Activated naive CD8-positive, alpha-beta T cell treated with anti-CD3 and anti-CD28 coated beads, Interleukin-2, amount 10 ng/mL, durations not matched to agents 7 days and 5 days (primary cell): ENCODE measurements around the gene FCGBP. TPM values are rescaled to one million over a fixed set of nuclear protein-coding genes. Genes with fewer than 3 reads are reported as not detected.

Experiments
- ATAC-seq: fragments of 150-1000 bp; cut with Tn5 transposase; one replicate; pipeline ENCODE4 v1.10.0; 2021; ENCODE audit warnings: low read depth, moderate library complexity
- POLR2A ChIA-PET: fragments of 350-600 bp; sonication (Branson Sonifier 250); formaldehyde crosslinking; loops from one replicate; lab custom pipeline; 2021; ENCODE audit warnings: antibody characterized with exemption; lab: Charles Lee
- DNase-seq: peaks from one replicate; pipeline ENCODE4 v3.0.0; 2021
- H3K27ac Mint-ChIP-seq: one replicate; pipeline ENCODE4 v1.8.0; 2022; ENCODE audit warnings: mild to moderate bottlenecking, mixed read lengths
- H3K27me3 Mint-ChIP-seq: one replicate; pipeline ENCODE4 v1.8.0; 2022; ENCODE audit warnings: mild to moderate bottlenecking, moderate library complexity, mixed read lengths
- H3K36me3 Mint-ChIP-seq: one replicate; pipeline ENCODE4 v1.8.0; 2021; ENCODE audit warnings: mild to moderate bottlenecking, mixed read lengths
- H3K4me1 Mint-ChIP-seq: one replicate; pipeline ENCODE4 v1.8.0; 2021; ENCODE audit warnings: mixed read lengths
- H3K4me3 Mint-ChIP-seq: one replicate; pipeline ENCODE4 v1.8.0; 2022; ENCODE audit warnings: mild to moderate bottlenecking, moderate library complexity, mixed read lengths
- H3K9me3 Mint-ChIP-seq: one replicate; pipeline ENCODE4 v1.8.0; 2021; ENCODE audit warnings: mixed read lengths
- total RNA-seq, 2 experiments: library from RNA; stranded (reverse); gene quantifications; one replicate each; pipeline ENCODE4 v1.2.3, GENCODE V29; 2021

Gene FCGBP
- total RNA-seq, 2 experiments from 2014 or later = 13.1 to 14.0 TPM

- Mint-ChIP-seq H3K9me3 (peaks cover 3% of the 10 kb centered on the region), H3K27me3 (no peaks in the 10 kb centered on the region), H3K27ac (no peak overlapping the region), H3K4me3 (no peak overlapping the region), H3K4me1 (no peaks in the 10 kb centered on the region), H3K36me3 (peaks cover 4% of the 10 kb centered on the region)
- POLR2A ChIA-PET = no interaction called here
- DNase-seq (no peak), ATAC-seq (no peak)
Measured at GRCh38 chr19:39926170-39926760, 8.2 kb downstream of the FCGBP start.

DNA sequence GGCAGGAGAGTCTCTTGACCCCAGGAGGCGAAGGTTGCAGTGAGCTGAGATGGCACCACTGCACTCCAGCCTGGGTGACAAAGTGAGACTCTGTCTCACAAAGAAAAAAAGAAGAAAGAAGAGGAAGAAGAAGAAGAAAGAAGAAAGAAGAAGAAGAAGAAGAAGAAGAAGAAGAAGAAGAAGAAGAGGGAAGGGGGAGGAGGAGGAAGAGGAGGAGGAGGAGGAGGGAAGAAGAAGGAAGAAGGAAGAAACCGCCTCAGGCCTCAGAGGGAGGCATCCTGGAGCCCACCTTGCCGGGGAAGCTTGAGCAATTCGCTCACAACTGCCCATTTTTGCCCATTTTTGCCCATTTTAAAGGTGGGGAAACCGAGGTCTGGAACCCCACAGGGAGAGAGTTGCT, 9.5 kb downstream of the FCGBP start:
- Mint-ChIP-seq H3K4me3 (no peak overlapping the region), H3K36me3 (peaks cover 4% of the 10 kb centered on the region), H3K4me1 (no peaks in the 10 kb centered on the region), H3K27me3 (no peaks in the 10 kb centered on the region), H3K27ac (peak overlapping the region; percentile 54), H3K9me3 (peaks cover 1% of the 10 kb centered on the region)
- DNase-seq = no peak
- no peak for ATAC-seq
- POLR2A ChIA-PET = interaction anchor here (0.9 kb wide), 1 partner anchor 11 kb away, joined by 3 read pairs; no protein-coding TSS in a partner anchor

DNA sequence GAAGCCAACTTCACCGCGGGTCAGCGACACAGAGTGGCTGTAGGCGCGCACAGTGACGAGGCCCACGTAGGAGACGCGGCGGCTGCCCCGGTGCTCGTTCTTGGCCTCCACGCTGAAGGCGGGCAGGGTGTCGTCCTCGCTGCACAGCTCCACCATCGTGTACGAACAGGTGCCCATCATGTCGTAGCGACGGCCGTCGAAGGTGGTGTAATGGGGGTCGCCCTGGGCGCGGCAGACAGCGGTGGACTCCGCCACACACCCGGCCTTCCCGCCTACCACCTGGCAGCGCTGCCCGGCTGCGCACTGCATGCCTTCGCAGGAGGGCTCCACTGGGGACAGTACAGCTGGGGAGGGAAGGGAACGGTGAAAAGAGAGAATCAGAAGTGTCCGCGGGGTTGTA, 10.0 kb downstream of the FCGBP start:
- POLR2A ChIA-PET = no interaction called here
- H3K4me1 Mint-ChIP-seq = no peaks in the 10 kb centered on the region
- peaks cover 7% of the 10 kb centered on the region for H3K36me3 Mint-ChIP-seq
- ATAC-seq (no peak), DNase-seq (no peak)
- no peaks in the 10 kb centered on the region for H3K27me3 Mint-ChIP-seq
- peaks cover 1% of the 10 kb centered on the region for H3K9me3 Mint-ChIP-seq
- no peak overlapping the region for H3K4me3 Mint-ChIP-seq
- H3K27ac Mint-ChIP-seq = no peak overlapping the region

DNA sequence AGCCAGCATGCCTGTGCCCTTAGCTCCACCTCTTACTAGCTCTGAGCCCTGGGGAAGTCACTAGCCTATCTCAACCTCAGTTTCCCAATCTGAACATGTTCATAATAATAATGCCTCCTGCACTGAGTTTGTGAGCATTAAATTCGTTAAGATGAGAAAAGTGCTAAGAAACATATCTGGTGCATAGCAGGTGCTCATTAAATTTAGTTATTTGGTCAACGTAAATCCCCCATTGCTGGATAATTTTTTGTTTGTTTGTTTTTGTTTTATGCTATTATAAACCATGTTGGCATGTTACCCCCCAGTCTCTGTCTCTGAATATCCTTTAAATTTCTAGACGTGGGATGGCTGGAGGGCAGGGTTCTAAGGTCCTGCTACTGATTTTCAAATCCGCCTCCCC, 10.6 kb downstream of the FCGBP start:
- Mint-ChIP-seq H3K4me3 (no peak overlapping the region), H3K9me3 (peaks cover 1% of the 10 kb centered on the region), H3K4me1 (no peaks in the 10 kb centered on the region), H3K27me3 (no peaks in the 10 kb centered on the region), H3K36me3 (peaks cover 7% of the 10 kb centered on the region), H3K27ac (no peak overlapping the region)
- no peak for ATAC-seq
- POLR2A ChIA-PET = no interaction called here
- DNase-seq = no peak

- Mint-ChIP-seq H3K9me3 (peaks cover 1% of the 10 kb centered on the region), H3K27ac (no peak overlapping the region), H3K4me3 (no peak overlapping the region), H3K36me3 (peaks cover 5% of the 10 kb centered on the region), H3K27me3 (no peaks in the 10 kb centered on the region), H3K4me1 (peaks cover 6% of the 10 kb centered on the region)
- ATAC-seq (no peak), DNase-seq (no peak)
- POLR2A ChIA-PET = no interaction called here
Measured at GRCh38 chr19:39919976-39920375, 14.5 kb downstream of the FCGBP start.

DNA sequence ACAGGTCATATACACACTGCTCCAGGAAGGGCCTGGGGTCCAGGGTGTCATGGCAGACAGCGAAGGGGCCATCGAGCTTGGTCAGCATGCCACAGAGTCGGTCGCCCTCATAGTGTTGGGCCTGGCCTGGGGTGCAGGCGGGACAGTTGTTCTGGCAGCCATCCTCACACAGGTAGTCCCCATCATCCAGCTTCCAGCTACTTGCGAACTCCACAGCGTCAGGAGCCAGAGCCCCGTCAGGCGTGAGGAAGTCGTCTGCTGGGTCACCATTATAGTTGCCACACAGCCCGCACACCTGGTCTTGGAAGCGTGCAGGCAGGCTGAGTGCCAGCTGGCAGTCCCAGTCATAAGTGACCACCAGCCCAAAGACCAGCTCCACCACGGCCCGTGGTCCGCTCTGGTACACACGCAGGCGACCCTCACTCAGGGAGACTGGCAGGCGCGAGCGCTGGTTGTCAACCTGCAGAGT, 16.2 kb downstream of the FCGBP start:
- ATAC-seq = no peak
- Mint-ChIP-seq H3K36me3 (peaks cover 5% of the 10 kb centered on the region), H3K4me1 (peaks cover 6% of the 10 kb centered on the region), H3K27ac (no peak overlapping the region), H3K9me3 (peaks cover 1% of the 10 kb centered on the region), H3K4me3 (no peak overlapping the region), H3K27me3 (no peaks in the 10 kb centered on the region)
- POLR2A ChIA-PET = no interaction called here
- no peak for DNase-seq

DNA sequence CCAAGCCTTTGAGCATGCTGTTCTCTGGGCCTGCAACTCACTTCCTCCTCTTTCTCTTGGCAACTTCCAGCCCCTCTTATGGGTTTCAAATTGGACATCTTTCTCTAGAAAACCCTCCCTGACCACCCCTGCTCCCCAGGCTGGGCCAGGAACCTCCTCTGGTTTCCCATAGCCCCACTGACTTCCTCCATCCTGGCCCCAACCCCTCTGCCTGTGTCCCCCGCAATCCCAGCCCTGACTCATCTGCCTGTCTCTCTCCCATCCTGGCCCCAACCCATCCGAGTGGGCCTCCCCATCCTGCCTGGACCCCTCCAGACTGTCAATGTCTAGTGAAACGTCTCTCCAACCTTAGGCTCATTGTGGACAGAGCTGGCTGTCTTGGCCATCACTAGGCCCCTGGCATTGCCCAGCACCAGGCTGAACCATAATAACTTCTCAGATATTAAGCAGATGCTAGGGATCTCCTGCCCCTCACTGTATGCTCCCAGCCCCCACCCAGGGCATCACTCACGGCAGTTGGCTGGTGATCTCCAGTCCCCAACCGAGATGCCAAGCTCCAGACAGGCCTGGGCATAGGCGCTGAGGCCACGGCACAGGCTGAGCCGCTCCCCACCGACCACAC, 16.8 kb downstream of the FCGBP start:
- POLR2A ChIA-PET = no interaction called here
- Mint-ChIP-seq H3K4me3 (no peak overlapping the region), H3K36me3 (peaks cover 5% of the 10 kb centered on the region), H3K9me3 (peaks cover 1% of the 10 kb centered on the region), H3K27me3 (no peaks in the 10 kb centered on the region), H3K4me1 (peaks cover 6% of the 10 kb centered on the region), H3K27ac (no peak overlapping the region)
- ATAC-seq = no peak
- DNase-seq = no peak

GRCh38 chr19:39916851-39917396, 17.5 kb downstream of the FCGBP start:
- no peaks in the 10 kb centered on the region for H3K27me3 Mint-ChIP-seq
- DNase-seq = no peak
- no peak overlapping the region for H3K4me3 Mint-ChIP-seq
- peaks cover 5% of the 10 kb centered on the region for H3K36me3 Mint-ChIP-seq
- no peak for ATAC-seq
- H3K4me1 Mint-ChIP-seq = peaks cover 6% of the 10 kb centered on the region
- H3K9me3 Mint-ChIP-seq = peaks cover 1% of the 10 kb centered on the region
- peak overlapping the region; percentile 9 for H3K27ac Mint-ChIP-seq
- POLR2A ChIA-PET = interaction anchor here (2.6 kb wide), 1 partner anchor 54 kb away, joined by 8 read pairs; the partner anchor contains the start of gene PSMC4

GRCh38 chr19:39916236-39916635, 18.2 kb downstream of the FCGBP start:
- POLR2A ChIA-PET = interaction anchor here (2.6 kb wide), 1 partner anchor 54 kb away, joined by 8 read pairs; the partner anchor contains the start of gene PSMC4
- no peak for ATAC-seq
- peaks cover 5% of the 10 kb centered on the region for H3K36me3 Mint-ChIP-seq
- H3K27ac Mint-ChIP-seq = no peak overlapping the region
- H3K9me3 Mint-ChIP-seq = peaks cover 1% of the 10 kb centered on the region
- no peaks in the 10 kb centered on the region for H3K27me3 Mint-ChIP-seq
- no peak overlapping the region for H3K4me3 Mint-ChIP-seq
- peaks cover 7% of the 10 kb centered on the region for H3K4me1 Mint-ChIP-seq
- no peak for DNase-seq

- Mint-ChIP-seq H3K4me1 (peaks cover 7% of the 10 kb centered on the region), H3K27ac (no peak overlapping the region)
- POLR2A ChIA-PET = interaction anchor here (2.6 kb wide), 1 partner anchor 55 kb away, joined by 8 read pairs; the partner anchor contains the start of gene PSMC4
Measured at GRCh38 chr19:39915848-39916215, 18.6 kb downstream of the FCGBP start.

GRCh38 chr19:39915101-39915847, 19.2 kb downstream of the FCGBP start:
- Mint-ChIP-seq H3K27ac (no peak overlapping the region), H3K4me3 (no peak overlapping the region), H3K4me1 (peaks cover 7% of the 10 kb centered on the region), H3K27me3 (no peaks in the 10 kb centered on the region), H3K9me3 (peaks cover 1% of the 10 kb centered on the region), H3K36me3 (peaks cover 5% of the 10 kb centered on the region)
- DNase-seq = no peak
- POLR2A ChIA-PET = interaction anchor here (2.6 kb wide), 1 partner anchor 55 kb away, joined by 8 read pairs; the partner anchor contains the start of gene PSMC4
- no peak for ATAC-seq

More at GRCh38 chr19:39915848-39916215, 18.6 kb downstream of the FCGBP start:
- Mint-ChIP-seq H3K9me3 (peaks cover 1% of the 10 kb centered on the region), H3K4me3 (no peak overlapping the region), H3K27me3 (no peaks in the 10 kb centered on the region), H3K36me3 (peaks cover 5% of the 10 kb centered on the region)
- ATAC-seq (no peak), DNase-seq (no peak)

DNA sequence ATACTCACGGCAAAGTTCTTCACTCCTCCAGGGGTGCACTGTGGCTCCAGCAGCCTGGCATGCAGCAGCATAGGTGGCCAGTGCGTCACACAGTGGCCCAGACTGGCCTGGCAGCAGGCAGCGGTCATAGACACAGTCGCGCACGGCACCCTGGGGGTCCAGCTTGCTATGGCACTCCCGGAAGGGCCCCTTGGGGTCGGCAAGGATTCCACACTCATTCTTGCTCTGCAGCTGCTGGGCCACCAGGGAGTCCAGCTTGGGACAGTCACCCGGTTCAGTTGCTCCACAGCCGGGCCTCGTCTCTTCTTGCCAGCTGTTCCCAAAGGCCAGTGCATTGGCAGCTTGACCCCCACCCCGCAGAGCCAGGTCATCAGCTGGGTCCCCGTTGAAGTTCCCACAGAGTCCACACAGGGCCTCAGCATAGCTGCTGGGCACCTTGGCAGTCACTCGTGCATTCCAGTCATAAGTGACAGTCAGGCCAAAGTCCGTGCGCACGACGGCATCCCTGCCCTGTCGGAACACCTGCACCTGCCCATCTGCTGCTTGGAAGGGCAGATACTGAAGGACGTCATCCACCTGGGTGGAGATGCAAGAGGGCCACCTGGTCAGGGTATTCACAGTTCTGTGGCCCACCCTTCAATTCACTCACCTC, 20.6 kb downstream of the FCGBP start:
- no peaks in the 10 kb centered on the region for H3K27me3 Mint-ChIP-seq
- H3K9me3 Mint-ChIP-seq = no peaks in the 10 kb centered on the region
- H3K4me3 Mint-ChIP-seq = no peak overlapping the region
- H3K4me1 Mint-ChIP-seq = peaks cover 7% of the 10 kb centered on the region
- no peak for ATAC-seq
- H3K36me3 Mint-ChIP-seq = no peaks in the 10 kb centered on the region
- no peak for DNase-seq
- no peak overlapping the region for H3K27ac Mint-ChIP-seq
- POLR2A ChIA-PET = interaction anchor here (0.9 kb wide), 1 partner anchor 11 kb away, joined by 3 read pairs; no protein-coding TSS in a partner anchor

DNA sequence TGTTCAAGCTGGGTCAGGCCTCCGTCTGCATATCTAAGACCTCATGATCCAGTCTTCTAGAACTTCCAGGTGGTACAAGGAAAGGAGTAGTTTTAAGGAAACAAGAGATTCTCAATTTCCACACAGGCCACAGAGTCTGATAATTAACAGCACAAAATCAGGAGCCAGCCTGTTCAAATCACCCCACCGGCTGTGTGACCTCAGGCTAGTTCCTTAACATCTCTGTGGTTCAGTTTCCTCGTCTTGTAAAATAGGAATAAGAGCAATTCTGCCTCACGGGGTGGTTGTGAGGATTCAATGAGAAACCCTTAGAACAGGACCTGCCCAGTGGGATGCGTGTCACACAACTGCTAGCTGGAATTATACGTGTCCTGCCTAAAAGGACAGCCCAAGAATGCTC, 25.6 kb downstream of the FCGBP start:
- POLR2A ChIA-PET = no interaction called here
- Mint-ChIP-seq H3K27ac (no peak overlapping the region), H3K27me3 (no peaks in the 10 kb centered on the region), H3K4me3 (no peak overlapping the region), H3K36me3 (no peaks in the 10 kb centered on the region), H3K9me3 (no peaks in the 10 kb centered on the region), H3K4me1 (peaks cover 5% of the 10 kb centered on the region)
- DNase-seq = no peak
- no peak for ATAC-seq
